ENCODE measurements around the gene HES2.

DNA sequence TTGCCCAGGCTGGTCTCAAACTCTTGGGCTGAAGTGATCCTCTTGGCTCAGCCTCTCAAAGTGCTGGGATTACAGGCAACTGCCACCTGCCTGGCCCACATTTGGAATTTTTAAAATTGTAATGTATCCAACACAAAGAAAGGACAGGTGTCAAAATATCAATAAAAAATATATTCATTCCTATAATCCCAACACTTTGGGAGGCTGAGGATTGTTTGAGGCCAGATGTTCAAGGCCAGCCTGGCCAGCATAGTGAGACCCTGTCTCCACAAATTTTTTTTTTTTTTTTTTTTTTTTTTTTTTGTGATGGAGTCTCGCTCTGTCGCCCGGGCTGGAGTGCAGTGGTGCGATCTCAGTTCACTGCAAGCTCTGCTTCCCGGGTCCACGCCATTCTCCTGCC, 10.0 kb downstream of the HES2 start:
- TF ChIP-seq, protein P1, sequence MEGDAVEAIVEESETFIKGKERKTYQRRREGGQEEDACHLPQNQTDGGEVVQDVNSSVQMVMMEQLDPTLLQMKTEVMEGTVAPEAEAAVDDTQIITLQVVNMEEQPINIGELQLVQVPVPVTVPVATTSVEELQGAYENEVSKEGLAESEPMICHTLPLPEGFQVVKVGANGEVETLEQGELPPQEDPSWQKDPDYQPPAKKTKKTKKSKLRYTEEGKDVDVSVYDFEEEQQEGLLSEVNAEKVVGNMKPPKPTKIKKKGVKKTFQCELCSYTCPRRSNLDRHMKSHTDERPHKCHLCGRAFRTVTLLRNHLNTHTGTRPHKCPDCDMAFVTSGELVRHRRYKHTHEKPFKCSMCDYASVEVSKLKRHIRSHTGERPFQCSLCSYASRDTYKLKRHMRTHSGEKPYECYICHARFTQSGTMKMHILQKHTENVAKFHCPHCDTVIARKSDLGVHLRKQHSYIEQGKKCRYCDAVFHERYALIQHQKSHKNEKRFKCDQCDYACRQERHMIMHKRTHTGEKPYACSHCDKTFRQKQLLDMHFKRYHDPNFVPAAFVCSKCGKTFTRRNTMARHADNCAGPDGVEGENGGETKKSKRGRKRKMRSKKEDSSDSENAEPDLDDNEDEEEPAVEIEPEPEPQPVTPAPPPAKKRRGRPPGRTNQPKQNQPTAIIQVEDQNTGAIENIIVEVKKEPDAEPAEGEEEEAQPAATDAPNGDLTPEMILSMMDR (IDR thresholded peaks at IDR 0.05) = no peak
- TF ChIP-seq POLR2AphosphoS5 (IDR thresholded peaks at IDR 0.05; ENCODE audit: insufficient read depth in 1 of 2, low read depth in 1 of 2) (no peak), POLR2A (IDR thresholded peaks at IDR 0.05) (no peak)

All from vagina (tissue), 2 donors.